PC-9 (cell line): Measurements from ENCODE around the gene PFKP. TPM values are rescaled to one million over a fixed set of nuclear protein-coding genes. Genes with fewer than 3 reads are reported as not detected.

Experiments
- BruUV-seq: library from RNA; stranded (reverse); fragments of 400-500 nt; replicated peaks from 2 replicates; lab custom pipeline; 2021; lab: Mats Ljungman, UMichigan
- CTCF ChIA-PET: fragments of 300-600 bp; sonication (Branson Sonifier 250); formaldehyde crosslinking; loops from one replicate; lab custom pipeline; 2022; ENCODE audit warnings: antibody characterized with exemption; lab: Charles Lee
- POLR2A ChIA-PET: fragments of 300-600 bp; sonication (Branson Sonifier 250); formaldehyde crosslinking; loops from one replicate; lab custom pipeline; 2022; ENCODE audit warnings: antibody characterized with exemption; ENCODE audit not compliant: unreplicated experiment; lab: Charles Lee
- DNase-seq, 2 experiments: peaks; one replicate each; pipeline versions ENCODE4 v3.0.0 to v3.0.0-alpha.2; 2015 to 2022; ENCODE audit warnings: mixed read lengths in 1 of 2
- H2AFZ ChIP-seq: fragments of 200-600 bp; sonication (generic); 2 replicates; pipeline ENCODE4 v1.8.1; 2017; ENCODE audit warnings: antibody characterized with exemption
- H3F3A ChIP-seq: fragments of 200-600 bp; sonication (generic); 2 replicates; pipeline ENCODE4 v1.8.1; 2017; ENCODE audit warnings: antibody characterized with exemption, mild to moderate bottlenecking, low read depth; ENCODE audit not compliant: insufficient read depth
- H3K27ac ChIP-seq: fragments of 200-600 bp; sonication (generic); 2 replicates; pipeline ENCODE4 v1.6.1; 2016; ENCODE audit warnings: mixed run types
- H3K27me3 ChIP-seq: fragments of 200-600 bp; sonication (generic); 2 replicates; pipeline ENCODE4 v1.6.1; 2016; ENCODE audit warnings: low read depth, mixed run types; ENCODE audit not compliant: insufficient read depth
- H3K36me3 ChIP-seq: fragments of 200-600 bp; sonication (generic); 2 replicates; pipeline ENCODE4 v1.6.1; 2016; ENCODE audit warnings: low read depth, mixed run types
- H3K4me1 ChIP-seq: fragments of 200-600 bp; sonication (generic); replicated peaks from 2 replicates; pipeline ENCODE4 v1.6.1; 2016; ENCODE audit warnings: mixed run types; ENCODE audit not compliant: insufficient read depth
- H3K4me2 ChIP-seq: fragments of 200-600 bp; sonication (generic); 2 replicates; pipeline ENCODE4 v1.6.1; 2017; ENCODE audit warnings: mixed run types
- H3K4me3 ChIP-seq: fragments of 200-600 bp; sonication (generic); 2 replicates; pipeline ENCODE4 v1.6.1; 2016; ENCODE audit warnings: mixed run types
- H3K79me2 ChIP-seq: fragments of 200-600 bp; sonication (generic); 2 replicates; pipeline ENCODE4 v1.6.1; 2017; ENCODE audit warnings: low read depth, mixed run types
- H3K9me2 ChIP-seq: fragments of 200-600 bp; sonication (generic); 2 replicates; pipeline ENCODE4 v1.8.1; 2017; ENCODE audit warnings: mild to moderate bottlenecking; ENCODE audit not compliant: insufficient read depth
- H3K9me3 ChIP-seq: fragments of 200-600 bp; sonication (generic); 2 replicates; pipeline ENCODE4 v1.8.1; 2016; ENCODE audit warnings: low read depth; ENCODE audit not compliant: insufficient read depth
- H4K20me1 ChIP-seq: fragments of 200-600 bp; sonication (generic); 2 replicates; pipeline ENCODE4 v1.8.1; 2017; ENCODE audit not compliant: insufficient read depth
- CTCF ChIP-seq: fragments of 200-600 bp; sonication (generic); conservative IDR thresholded peaks from 2 replicates; pipeline ENCODE4 v1.6.1; 2017; ENCODE audit warnings: mixed run types, antibody characterized with exemption, mild to moderate bottlenecking, moderate library complexity
- EZH2 ChIP-seq: fragments of 200-600 bp; sonication (generic); IDR thresholded peaks from 2 replicates; pipeline ENCODE4 v1.8.0; 2017; ENCODE audit warnings: antibody characterized with exemption, low read depth
- intact Hi-C: fragments of 100-400 bp; cut with micrococcal nuclease; formaldehyde crosslinking; loops from one replicate; pipeline ENCODE4 v1.10.0; 2022; ENCODE audit not compliant: unreplicated experiment
- total RNA-seq: library from RNA; stranded (reverse); gene quantifications from 2 replicates; pipeline ENCODE4 v1.2.3, GENCODE V29; 2021

The PFKP gene
- total RNA-seq, 1 experiment from 2014 or later: 234 TPM

DNA sequence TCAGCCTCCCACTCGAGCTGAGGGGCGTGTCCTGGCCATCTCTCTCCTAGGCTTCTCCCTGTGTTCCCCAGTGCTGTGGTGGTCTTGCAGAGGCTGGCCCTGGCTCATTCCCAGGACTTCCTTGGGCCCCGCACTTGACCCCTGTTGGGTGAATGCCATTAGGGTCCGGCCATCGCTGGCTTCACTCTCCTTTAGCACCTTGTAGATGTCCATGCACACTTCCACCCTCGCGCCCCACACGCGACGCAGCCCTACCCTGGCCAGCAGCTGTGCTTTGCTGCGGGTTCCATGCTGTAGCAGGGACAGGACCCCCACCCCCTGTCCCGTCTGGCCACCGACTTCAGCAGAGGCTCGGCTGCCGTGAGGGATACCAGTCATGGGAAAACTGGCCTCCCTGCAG, 58.9 kb downstream of the PFKP start:
- no peaks in the 10 kb centered on the region for H4K20me1 ChIP-seq
- no peak overlapping the region for H3K27ac ChIP-seq
- DNase-seq: no peak
- TF ChIP-seq EZH2 (no peak), CTCF (no peak)
- H3K9me2 ChIP-seq: no peaks in the 10 kb centered on the region
- H3F3A ChIP-seq: peaks cover 2% of the 10 kb centered on the region; the same call in 1 of the 2 replicates
- H2AFZ ChIP-seq: no peak overlapping the region
- H3K79me2 ChIP-seq: no peaks in the 10 kb centered on the region
- intact Hi-C loops: no loop called here
- no peaks in the 10 kb centered on the region for H3K36me3 ChIP-seq
- no peak overlapping the region for H3K4me3 ChIP-seq
- H3K4me1 ChIP-seq: peaks cover 3% of the 10 kb centered on the region
- H3K9me3 ChIP-seq: no peaks in the 10 kb centered on the region
- no TSS peak for BruUV-seq
- no peak overlapping the region for H3K4me2 ChIP-seq
- H3K27me3 ChIP-seq: no peaks in the 10 kb centered on the region
- POLR2A ChIA-PET: no interaction called here
- CTCF ChIA-PET: no interaction called here

DNA sequence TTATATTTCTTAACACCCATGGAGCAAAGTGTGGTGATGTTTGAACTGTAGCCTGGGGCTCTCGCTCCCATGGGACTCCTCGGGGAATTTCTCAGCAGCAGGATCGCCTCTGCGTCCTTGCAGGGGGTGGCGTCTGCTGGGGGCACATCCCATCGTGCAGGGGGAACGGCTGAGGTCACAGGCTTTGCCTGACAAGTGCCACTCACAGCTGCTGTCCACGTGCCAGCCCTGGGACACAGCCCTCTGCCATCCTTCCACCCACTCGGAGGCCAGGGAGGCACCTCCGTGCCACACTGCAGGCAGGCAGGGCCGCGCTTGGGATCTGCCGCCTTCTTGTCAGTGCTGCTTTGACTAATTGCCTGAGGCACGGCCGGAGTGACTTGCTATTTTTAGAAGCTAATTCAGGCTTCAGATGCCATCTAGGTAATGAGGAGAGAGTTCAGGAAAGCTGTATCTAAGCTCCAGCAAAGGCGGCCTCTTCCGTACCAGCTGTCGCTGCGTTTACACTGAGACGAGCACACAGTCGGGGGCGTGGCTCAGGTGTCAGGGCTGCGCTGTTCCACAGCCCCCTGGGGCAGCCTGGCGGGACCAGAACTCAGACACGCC, 59.5 kb downstream of the PFKP start:
- intact Hi-C loops: no loop called here
- no peak for TF ChIP-seq EZH2
- TF ChIP-seq CTCF: no peak
- Histone ChIP-seq H3K27me3 (no peaks in the 10 kb centered on the region), H2AFZ (no peak overlapping the region), H3K4me1 (peaks cover 8% of the 10 kb centered on the region), H3F3A (peaks cover 5% of the 10 kb centered on the region; the same call in 1 of the 2 replicates), H3K79me2 (no peaks in the 10 kb centered on the region), H3K27ac (no peak overlapping the region), H3K9me2 (no peaks in the 10 kb centered on the region), H3K36me3 (no peaks in the 10 kb centered on the region; the same call in 1 of the 2 replicates), H3K4me3 (no peak overlapping the region), H4K20me1 (no peaks in the 10 kb centered on the region), H3K9me3 (no peaks in the 10 kb centered on the region), H3K4me2 (no peak overlapping the region)
- ChIA-PET POLR2A (no interaction called here), CTCF (no interaction called here)
- BruUV-seq: no TSS peak
- DNase-seq: no peak

DNA sequence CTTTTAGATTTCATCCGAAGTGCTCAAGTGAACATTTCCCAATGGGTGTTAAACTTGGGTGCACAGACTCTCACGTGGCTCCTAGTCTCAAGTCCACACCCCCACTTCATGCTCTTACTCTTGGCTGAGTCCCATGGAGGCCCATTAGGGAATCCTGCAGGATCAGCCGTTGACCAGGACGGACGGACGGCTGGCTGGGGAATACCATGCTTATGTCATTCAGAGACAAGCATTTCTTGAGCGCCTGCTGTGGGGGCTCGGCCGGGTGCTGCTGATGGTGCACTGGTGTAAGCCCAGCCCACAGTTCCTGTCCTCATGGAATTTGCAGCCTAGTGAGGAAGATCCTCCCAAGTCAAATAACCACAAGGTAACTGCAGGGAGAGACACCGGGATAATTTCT, 60.6 kb downstream of the PFKP start:
- no peak for DNase-seq
- Histone ChIP-seq H3K4me2 (no peak overlapping the region), H3K79me2 (no peaks in the 10 kb centered on the region), H3K27ac (no peak overlapping the region), H2AFZ (no peak overlapping the region), H3K4me3 (no peak overlapping the region), H4K20me1 (no peaks in the 10 kb centered on the region), H3K4me1 (peaks cover 8% of the 10 kb centered on the region), H3K9me2 (no peaks in the 10 kb centered on the region), H3K27me3 (no peaks in the 10 kb centered on the region), H3F3A (peaks cover 5% of the 10 kb centered on the region; the same call in 1 of the 2 replicates), H3K36me3 (no peaks in the 10 kb centered on the region; the same call in 1 of the 2 replicates), H3K9me3 (no peaks in the 10 kb centered on the region)
- intact Hi-C loops: no loop called here
- TF ChIP-seq EZH2 (no peak), CTCF (no peak)
- POLR2A ChIA-PET: no interaction called here
- CTCF ChIA-PET: interaction anchor here (0.5 kb wide), 1 partner anchor 33 kb away, joined by 12 read pairs; no protein-coding TSS in a partner anchor
- no TSS peak for BruUV-seq
